ENCODE data around the gene PLA2G4A.

Gene PLA2G4A

GRCh38 chr1:187032982-187033692, 204.4 kb downstream of the PLA2G4A start:
- DNase-seq: no peak

DNA sequence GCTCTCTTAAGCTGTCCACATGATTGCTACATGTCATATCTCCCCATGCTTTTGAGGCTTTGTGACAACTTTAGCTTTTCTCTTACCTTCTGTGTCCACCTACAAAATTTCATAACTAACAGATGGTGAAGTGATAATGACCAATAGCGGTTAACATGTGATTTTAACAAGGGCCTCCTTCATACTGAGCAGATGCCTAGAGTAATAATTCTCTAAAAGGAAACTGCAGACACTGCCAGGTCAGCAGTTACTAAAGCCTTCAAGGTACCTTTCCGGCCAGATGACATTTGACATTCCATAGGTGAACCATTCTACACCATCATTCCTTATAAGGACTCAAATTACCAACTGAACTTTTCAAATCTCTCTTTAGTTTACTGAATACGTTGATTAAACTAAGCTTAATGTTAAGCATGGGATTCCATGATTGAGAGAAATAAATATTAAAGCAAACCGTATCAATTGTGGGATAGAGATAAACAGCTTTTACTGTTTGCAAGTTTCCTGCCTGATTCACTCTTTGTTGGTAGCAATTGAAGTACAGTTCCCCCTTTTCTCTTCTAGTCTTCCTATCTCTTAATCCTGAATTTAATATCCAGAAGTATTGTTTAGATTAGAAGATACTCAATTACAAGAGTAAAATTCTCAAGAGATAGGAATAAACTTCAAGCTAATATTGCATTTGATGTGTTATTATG, 205.1 kb downstream of the PLA2G4A start:
- no peak for DNase-seq

GRCh38 chr1:187034501-187034900, 205.8 kb downstream of the PLA2G4A start:
- no peak for DNase-seq

- no peak for DNase-seq
Measured at GRCh38 chr1:187037973-187038553, 209.3 kb downstream of the PLA2G4A start.

Measured in hippocampal formation (tissue), 2 donors.